Hepatocyte (in vitro differentiated cells): Measurements from ENCODE around the gene SLC6A17.

Experiments
- EZH2phosphoT487 ChIP-seq: fragments of 200-600 bp; sonication (generic); IDR thresholded peaks from one replicate; pipeline ENCODE4 v1.6.1; 2018; ENCODE audit warnings: antibody characterized with exemption, mild to moderate bottlenecking, low read depth, moderate library complexity; ENCODE audit not compliant: unreplicated experiment, severe bottlenecking
- TF ChIP-seq, protein P1 (sequence below): fragments of 200-600 bp; sonication (generic); IDR thresholded peaks from 2 replicates; pipeline ENCODE4 v1.5.1; 2016; ENCODE audit warnings: antibody characterized with exemption, mild to moderate bottlenecking; ENCODE audit not compliant: poor library complexity

DNA sequence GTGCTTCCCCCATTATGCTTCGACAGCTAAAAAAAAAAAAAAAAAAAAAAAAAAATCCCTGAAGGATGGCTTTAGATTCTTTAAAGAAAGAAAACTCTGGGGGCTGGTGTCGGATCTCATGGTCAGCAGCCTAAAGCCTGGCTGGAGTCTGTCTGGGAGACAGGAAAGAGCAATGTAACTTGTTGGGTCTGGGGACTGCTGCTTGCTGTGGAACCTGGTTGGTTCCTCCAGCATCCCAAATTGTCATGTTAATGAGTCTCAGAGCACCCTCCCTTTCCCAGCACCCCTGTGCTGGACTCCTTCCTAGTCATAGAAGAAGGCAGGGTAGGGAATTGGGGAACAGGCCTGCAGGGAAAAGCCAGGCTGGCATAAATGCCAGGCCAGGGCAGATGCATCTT is 62.8 kb downstream of the SLC6A17 start:
- TF ChIP-seq, protein P1, sequence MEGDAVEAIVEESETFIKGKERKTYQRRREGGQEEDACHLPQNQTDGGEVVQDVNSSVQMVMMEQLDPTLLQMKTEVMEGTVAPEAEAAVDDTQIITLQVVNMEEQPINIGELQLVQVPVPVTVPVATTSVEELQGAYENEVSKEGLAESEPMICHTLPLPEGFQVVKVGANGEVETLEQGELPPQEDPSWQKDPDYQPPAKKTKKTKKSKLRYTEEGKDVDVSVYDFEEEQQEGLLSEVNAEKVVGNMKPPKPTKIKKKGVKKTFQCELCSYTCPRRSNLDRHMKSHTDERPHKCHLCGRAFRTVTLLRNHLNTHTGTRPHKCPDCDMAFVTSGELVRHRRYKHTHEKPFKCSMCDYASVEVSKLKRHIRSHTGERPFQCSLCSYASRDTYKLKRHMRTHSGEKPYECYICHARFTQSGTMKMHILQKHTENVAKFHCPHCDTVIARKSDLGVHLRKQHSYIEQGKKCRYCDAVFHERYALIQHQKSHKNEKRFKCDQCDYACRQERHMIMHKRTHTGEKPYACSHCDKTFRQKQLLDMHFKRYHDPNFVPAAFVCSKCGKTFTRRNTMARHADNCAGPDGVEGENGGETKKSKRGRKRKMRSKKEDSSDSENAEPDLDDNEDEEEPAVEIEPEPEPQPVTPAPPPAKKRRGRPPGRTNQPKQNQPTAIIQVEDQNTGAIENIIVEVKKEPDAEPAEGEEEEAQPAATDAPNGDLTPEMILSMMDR, result no peak
- no peak for TF ChIP-seq EZH2phosphoT487
